Measurements from ENCODE around the gene DLGAP1. TPM values are rescaled to one million over a fixed set of nuclear protein-coding genes. Genes with fewer than 3 reads are reported as not detected.

DLGAP1 gene
- polyA plus RNA-seq, 1 donor from 2014 or later: 4.5 TPM

DNA sequence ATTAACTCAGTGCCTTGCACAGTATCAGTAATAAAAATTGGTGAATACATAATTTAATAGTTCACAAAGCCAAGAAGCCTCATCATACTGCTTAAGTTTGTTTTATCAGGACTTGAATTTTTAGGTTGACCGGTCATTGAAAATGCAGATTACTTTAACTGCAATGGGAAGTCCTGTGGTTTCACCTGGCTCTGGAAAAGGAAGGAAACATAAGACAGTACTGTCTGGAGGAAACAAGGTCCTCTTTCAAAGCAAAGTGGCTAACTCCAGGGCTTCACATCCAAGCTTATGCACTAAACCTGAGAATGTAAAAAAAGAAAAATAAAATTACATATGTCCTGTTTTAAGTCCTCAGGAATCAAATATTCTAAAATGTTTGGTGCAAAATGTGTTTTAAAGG is 119.7 kb downstream of the DLGAP1 start:
- Histone ChIP-seq H3F3A (ENCODE audit: insufficient read depth, low read length, poor library complexity, severe bottlenecking) (no peaks in the 10 kb centered on the region), H3K4me2 (ENCODE audit: low read length) (no peak overlapping the region), H3K79me2 (replicated peaks; ENCODE audit: insufficient read depth, low read length) (no peaks in the 10 kb centered on the region), H3K36me3 (ENCODE audit: insufficient read depth, low read length) (no peaks in the 10 kb centered on the region), H3K27me3 (ENCODE audit: insufficient read depth, low read depth, low read length) (no peaks in the 10 kb centered on the region), H3K9me3 (ENCODE audit: low read length) (no peaks in the 10 kb centered on the region), H4K20me1 (ENCODE audit: insufficient read depth) (no peaks in the 10 kb centered on the region), H3K9me2 (ENCODE audit: insufficient read depth, low read length) (no peaks in the 10 kb centered on the region), H3K4me3 (ENCODE audit: low read length) (no peak overlapping the region), H3K9ac (ENCODE audit: low read length) (no peak overlapping the region), H3K27ac (ENCODE audit: low read length) (no peak overlapping the region), H2AFZ (ENCODE audit: low read depth, low read length) (no peak overlapping the region)
- no peak for TF ChIP-seq EP300 (conservative IDR thresholded peaks at IDR 0.05; ENCODE audit: poor library complexity, severe bottlenecking)
- no peak for TF ChIP-seq RAD21 (conservative IDR thresholded peaks at IDR 0.05)
- no peak for TF ChIP-seq MXI1 (conservative IDR thresholded peaks at IDR 0.05; ENCODE audit: poor library complexity, severe bottlenecking)
- no peak for TF ChIP-seq TAF1 (IDR thresholded peaks at IDR 0.05; ENCODE audit: low read depth)
- TF ChIP-seq, protein P1, sequence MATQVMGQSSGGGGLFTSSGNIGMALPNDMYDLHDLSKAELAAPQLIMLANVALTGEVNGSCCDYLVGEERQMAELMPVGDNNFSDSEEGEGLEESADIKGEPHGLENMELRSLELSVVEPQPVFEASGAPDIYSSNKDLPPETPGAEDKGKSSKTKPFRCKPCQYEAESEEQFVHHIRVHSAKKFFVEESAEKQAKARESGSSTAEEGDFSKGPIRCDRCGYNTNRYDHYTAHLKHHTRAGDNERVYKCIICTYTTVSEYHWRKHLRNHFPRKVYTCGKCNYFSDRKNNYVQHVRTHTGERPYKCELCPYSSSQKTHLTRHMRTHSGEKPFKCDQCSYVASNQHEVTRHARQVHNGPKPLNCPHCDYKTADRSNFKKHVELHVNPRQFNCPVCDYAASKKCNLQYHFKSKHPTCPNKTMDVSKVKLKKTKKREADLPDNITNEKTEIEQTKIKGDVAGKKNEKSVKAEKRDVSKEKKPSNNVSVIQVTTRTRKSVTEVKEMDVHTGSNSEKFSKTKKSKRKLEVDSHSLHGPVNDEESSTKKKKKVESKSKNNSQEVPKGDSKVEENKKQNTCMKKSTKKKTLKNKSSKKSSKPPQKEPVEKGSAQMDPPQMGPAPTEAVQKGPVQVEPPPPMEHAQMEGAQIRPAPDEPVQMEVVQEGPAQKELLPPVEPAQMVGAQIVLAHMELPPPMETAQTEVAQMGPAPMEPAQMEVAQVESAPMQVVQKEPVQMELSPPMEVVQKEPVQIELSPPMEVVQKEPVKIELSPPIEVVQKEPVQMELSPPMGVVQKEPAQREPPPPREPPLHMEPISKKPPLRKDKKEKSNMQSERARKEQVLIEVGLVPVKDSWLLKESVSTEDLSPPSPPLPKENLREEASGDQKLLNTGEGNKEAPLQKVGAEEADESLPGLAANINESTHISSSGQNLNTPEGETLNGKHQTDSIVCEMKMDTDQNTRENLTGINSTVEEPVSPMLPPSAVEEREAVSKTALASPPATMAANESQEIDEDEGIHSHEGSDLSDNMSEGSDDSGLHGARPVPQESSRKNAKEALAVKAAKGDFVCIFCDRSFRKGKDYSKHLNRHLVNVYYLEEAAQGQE (IDR thresholded peaks at IDR 0.05; ENCODE audit: borderline replicate concordance): no peak
- no peak for TF ChIP-seq POLR2AphosphoS5 (IDR thresholded peaks at IDR 0.05)
- TF ChIP-seq SMC3 (conservative IDR thresholded peaks at IDR 0.05; ENCODE audit: poor library complexity): no peak
- TF ChIP-seq, protein P2, sequence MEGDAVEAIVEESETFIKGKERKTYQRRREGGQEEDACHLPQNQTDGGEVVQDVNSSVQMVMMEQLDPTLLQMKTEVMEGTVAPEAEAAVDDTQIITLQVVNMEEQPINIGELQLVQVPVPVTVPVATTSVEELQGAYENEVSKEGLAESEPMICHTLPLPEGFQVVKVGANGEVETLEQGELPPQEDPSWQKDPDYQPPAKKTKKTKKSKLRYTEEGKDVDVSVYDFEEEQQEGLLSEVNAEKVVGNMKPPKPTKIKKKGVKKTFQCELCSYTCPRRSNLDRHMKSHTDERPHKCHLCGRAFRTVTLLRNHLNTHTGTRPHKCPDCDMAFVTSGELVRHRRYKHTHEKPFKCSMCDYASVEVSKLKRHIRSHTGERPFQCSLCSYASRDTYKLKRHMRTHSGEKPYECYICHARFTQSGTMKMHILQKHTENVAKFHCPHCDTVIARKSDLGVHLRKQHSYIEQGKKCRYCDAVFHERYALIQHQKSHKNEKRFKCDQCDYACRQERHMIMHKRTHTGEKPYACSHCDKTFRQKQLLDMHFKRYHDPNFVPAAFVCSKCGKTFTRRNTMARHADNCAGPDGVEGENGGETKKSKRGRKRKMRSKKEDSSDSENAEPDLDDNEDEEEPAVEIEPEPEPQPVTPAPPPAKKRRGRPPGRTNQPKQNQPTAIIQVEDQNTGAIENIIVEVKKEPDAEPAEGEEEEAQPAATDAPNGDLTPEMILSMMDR (IDR thresholded peaks at IDR 0.05; ENCODE audit: poor library complexity, severe bottlenecking): no peak
- TF ChIP-seq EZH2 (IDR thresholded peaks at IDR 0.05; ENCODE audit: borderline replicate concordance, insufficient read depth, low read length, poor library complexity, severe bottlenecking): no peak

DNA sequence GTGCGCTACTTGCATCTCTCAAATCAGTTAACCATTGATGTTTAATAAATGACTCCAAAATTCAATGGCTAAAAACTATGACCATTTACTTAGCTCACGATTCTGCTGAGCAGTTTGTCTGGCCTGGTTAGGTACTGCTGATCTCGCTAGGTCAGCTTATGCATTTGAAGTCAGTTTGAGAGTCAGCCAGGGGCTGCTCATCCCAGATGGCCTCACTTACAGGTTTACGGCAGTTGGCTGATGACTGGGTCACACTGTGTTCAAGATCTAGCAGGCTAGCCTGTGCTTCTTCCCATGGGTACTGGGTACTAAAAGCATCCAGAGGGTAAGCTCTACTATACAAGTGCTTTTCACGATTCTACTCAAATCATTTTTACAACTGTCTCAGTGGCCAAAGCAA is 122.1 kb downstream of the DLGAP1 start:
- Histone ChIP-seq H3K27ac (ENCODE audit: low read length) (no peak overlapping the region), H3F3A (ENCODE audit: insufficient read depth, low read length, poor library complexity, severe bottlenecking) (no peaks in the 10 kb centered on the region), H3K9ac (ENCODE audit: low read length) (no peak overlapping the region), H3K9me3 (ENCODE audit: low read length) (no peaks in the 10 kb centered on the region), H3K36me3 (ENCODE audit: insufficient read depth, low read length) (no peaks in the 10 kb centered on the region), H2AFZ (ENCODE audit: low read depth, low read length) (no peak overlapping the region), H3K9me2 (ENCODE audit: insufficient read depth, low read length) (no peaks in the 10 kb centered on the region), H3K4me3 (ENCODE audit: low read length) (no peak overlapping the region), H4K20me1 (ENCODE audit: insufficient read depth) (no peaks in the 10 kb centered on the region), H3K27me3 (ENCODE audit: insufficient read depth, low read depth, low read length) (no peaks in the 10 kb centered on the region), H3K79me2 (replicated peaks; ENCODE audit: insufficient read depth, low read length) (no peaks in the 10 kb centered on the region), H3K4me2 (ENCODE audit: low read length) (no peak overlapping the region)
- TF ChIP-seq, protein P2 (IDR thresholded peaks at IDR 0.05; ENCODE audit: poor library complexity, severe bottlenecking): no peak
- TF ChIP-seq RAD21 (conservative IDR thresholded peaks at IDR 0.05) (no peak), TAF1 (IDR thresholded peaks at IDR 0.05; ENCODE audit: low read depth) (no peak), SMC3 (conservative IDR thresholded peaks at IDR 0.05; ENCODE audit: poor library complexity) (no peak), EZH2 (IDR thresholded peaks at IDR 0.05; ENCODE audit: borderline replicate concordance, insufficient read depth, low read length, poor library complexity, severe bottlenecking) (no peak), POLR2AphosphoS5 (IDR thresholded peaks at IDR 0.05) (no peak), MXI1 (conservative IDR thresholded peaks at IDR 0.05; ENCODE audit: poor library complexity, severe bottlenecking) (no peak)
- TF ChIP-seq, protein P1 (IDR thresholded peaks at IDR 0.05; ENCODE audit: borderline replicate concordance): no peak

All from neural cell (in vitro differentiated cells).